ENCODE results near the gene VDR.
A peak's percentile ranks its signal among the peaks of the same experiment; 100 is the strongest.
"Not testable (repeated sequence)": the region's sequence is repeated elsewhere in the genome, so short reads cannot be mapped to it uniquely, and the experiment has no call there.

VDR gene

GRCh38 chr12:47817272-47818006 is 87.4 kb downstream of the VDR start:
- DNase-seq (ENCODE audit: extremely low read depth in 1 of 2, low read depth in 1 of 2): no peak

- DNase-seq (ENCODE audit: extremely low read depth in 1 of 2, low read depth in 1 of 2): no peak
Measured at GRCh38 chr12:47816403-47817271, 88.2 kb downstream of the VDR start.

- DNase-seq (ENCODE audit: extremely low read depth in 1 of 2, low read depth in 1 of 2): not testable (repeated sequence)
Measured at GRCh38 chr12:47815447-47815846, 89.3 kb downstream of the VDR start.

GRCh38 chr12:47814539-47815170 is 90.1 kb downstream of the VDR start:
- no peak for DNase-seq (ENCODE audit: extremely low read depth in 1 of 2, low read depth in 1 of 2)

- no peak for DNase-seq (ENCODE audit: extremely low read depth in 1 of 2, low read depth in 1 of 2)
Measured at GRCh38 chr12:47813511-47814196, 91.1 kb downstream of the VDR start.

GRCh38 chr12:47812797-47813510 is 91.8 kb downstream of the VDR start:
- DNase-seq (ENCODE audit: extremely low read depth in 1 of 2, low read depth in 1 of 2): peak; percentile 84 to 87

- DNase-seq (ENCODE audit: extremely low read depth in 1 of 2, low read depth in 1 of 2): no peak
Measured at GRCh38 chr12:47811581-47812484, 93.0 kb downstream of the VDR start.

GRCh38 chr12:47811072-47811396 is 93.8 kb downstream of the VDR start:
- DNase-seq (ENCODE audit: extremely low read depth in 1 of 2, low read depth in 1 of 2): no peak

- DNase-seq (ENCODE audit: extremely low read depth in 1 of 2, low read depth in 1 of 2): not testable (repeated sequence)
Measured at GRCh38 chr12:47809518-47809917, 95.3 kb downstream of the VDR start.

- DNase-seq (ENCODE audit: extremely low read depth in 1 of 2, low read depth in 1 of 2): no peak
Measured at GRCh38 chr12:47808574-47809365, 96.0 kb downstream of the VDR start.

- peak in 1 of 2 donors; percentile 62 for DNase-seq (ENCODE audit: extremely low read depth in 1 of 2, low read depth in 1 of 2)
Measured at GRCh38 chr12:47808050-47808449, 96.7 kb downstream of the VDR start.

- DNase-seq (ENCODE audit: extremely low read depth in 1 of 2, low read depth in 1 of 2): no peak
Measured at GRCh38 chr12:47807338-47807737, 97.5 kb downstream of the VDR start.

- no peak for DNase-seq (ENCODE audit: extremely low read depth in 1 of 2, low read depth in 1 of 2)
Measured at GRCh38 chr12:47805417-47805816, 99.4 kb downstream of the VDR start.

GRCh38 chr12:47804171-47804570 is 100.6 kb downstream of the VDR start:
- no peak for DNase-seq (ENCODE audit: extremely low read depth in 1 of 2, low read depth in 1 of 2)

GRCh38 chr12:47803191-47803875 is 101.5 kb downstream of the VDR start:
- no peak for DNase-seq (ENCODE audit: extremely low read depth in 1 of 2, low read depth in 1 of 2)

GRCh38 chr12:47802312-47802711 is 102.5 kb downstream of the VDR start:
- no peak for DNase-seq (ENCODE audit: extremely low read depth in 1 of 2, low read depth in 1 of 2)

GRCh38 chr12:47801904-47802246 is 102.9 kb downstream of the VDR start:
- DNase-seq (ENCODE audit: extremely low read depth in 1 of 2, low read depth in 1 of 2): no peak

GRCh38 chr12:47801170-47801903 is 103.5 kb downstream of the VDR start:
- DNase-seq (ENCODE audit: extremely low read depth in 1 of 2, low read depth in 1 of 2): no peak
